HL-60 (cell line): ENCODE data around the gene DEGS1.

Experiments used
- TF ChIP-seq, protein P1 (sequence below): IDR thresholded peaks from 2 replicates; pipeline ENCODE4 v1.6.1; 2012; ENCODE audit warnings: low read depth; ENCODE audit not compliant: insufficient replicate concordance
- TF ChIP-seq, protein P2 (sequence below): IDR thresholded peaks from one replicate; pipeline ENCODE4 v1.5.1; 2011; ENCODE audit warnings: low read length, control low read depth, inconsistent platforms; ENCODE audit not compliant: insufficient read depth

DNA sequence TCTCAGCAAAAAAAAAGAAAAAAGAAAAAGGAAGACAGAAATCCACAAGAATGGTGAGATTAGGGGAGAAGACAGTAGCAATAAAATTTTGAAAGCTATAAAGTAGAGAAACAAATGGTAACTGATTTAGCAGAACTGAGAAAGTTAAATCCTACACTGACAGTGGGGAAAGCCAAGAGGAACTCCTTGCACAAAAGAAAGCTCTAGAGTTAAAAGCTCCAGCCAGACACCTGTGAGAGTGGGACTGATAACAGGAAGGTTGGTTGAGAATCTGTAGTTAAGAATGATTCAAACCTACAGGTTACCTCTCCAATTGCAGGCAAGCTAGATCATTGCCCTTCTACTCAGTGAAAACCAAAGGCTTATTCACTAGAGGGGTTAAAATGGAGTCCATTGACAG is 45.5 kb upstream of the DEGS1 start:
- TF ChIP-seq, protein P1, sequence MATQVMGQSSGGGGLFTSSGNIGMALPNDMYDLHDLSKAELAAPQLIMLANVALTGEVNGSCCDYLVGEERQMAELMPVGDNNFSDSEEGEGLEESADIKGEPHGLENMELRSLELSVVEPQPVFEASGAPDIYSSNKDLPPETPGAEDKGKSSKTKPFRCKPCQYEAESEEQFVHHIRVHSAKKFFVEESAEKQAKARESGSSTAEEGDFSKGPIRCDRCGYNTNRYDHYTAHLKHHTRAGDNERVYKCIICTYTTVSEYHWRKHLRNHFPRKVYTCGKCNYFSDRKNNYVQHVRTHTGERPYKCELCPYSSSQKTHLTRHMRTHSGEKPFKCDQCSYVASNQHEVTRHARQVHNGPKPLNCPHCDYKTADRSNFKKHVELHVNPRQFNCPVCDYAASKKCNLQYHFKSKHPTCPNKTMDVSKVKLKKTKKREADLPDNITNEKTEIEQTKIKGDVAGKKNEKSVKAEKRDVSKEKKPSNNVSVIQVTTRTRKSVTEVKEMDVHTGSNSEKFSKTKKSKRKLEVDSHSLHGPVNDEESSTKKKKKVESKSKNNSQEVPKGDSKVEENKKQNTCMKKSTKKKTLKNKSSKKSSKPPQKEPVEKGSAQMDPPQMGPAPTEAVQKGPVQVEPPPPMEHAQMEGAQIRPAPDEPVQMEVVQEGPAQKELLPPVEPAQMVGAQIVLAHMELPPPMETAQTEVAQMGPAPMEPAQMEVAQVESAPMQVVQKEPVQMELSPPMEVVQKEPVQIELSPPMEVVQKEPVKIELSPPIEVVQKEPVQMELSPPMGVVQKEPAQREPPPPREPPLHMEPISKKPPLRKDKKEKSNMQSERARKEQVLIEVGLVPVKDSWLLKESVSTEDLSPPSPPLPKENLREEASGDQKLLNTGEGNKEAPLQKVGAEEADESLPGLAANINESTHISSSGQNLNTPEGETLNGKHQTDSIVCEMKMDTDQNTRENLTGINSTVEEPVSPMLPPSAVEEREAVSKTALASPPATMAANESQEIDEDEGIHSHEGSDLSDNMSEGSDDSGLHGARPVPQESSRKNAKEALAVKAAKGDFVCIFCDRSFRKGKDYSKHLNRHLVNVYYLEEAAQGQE: no peak
- TF ChIP-seq, protein P2, sequence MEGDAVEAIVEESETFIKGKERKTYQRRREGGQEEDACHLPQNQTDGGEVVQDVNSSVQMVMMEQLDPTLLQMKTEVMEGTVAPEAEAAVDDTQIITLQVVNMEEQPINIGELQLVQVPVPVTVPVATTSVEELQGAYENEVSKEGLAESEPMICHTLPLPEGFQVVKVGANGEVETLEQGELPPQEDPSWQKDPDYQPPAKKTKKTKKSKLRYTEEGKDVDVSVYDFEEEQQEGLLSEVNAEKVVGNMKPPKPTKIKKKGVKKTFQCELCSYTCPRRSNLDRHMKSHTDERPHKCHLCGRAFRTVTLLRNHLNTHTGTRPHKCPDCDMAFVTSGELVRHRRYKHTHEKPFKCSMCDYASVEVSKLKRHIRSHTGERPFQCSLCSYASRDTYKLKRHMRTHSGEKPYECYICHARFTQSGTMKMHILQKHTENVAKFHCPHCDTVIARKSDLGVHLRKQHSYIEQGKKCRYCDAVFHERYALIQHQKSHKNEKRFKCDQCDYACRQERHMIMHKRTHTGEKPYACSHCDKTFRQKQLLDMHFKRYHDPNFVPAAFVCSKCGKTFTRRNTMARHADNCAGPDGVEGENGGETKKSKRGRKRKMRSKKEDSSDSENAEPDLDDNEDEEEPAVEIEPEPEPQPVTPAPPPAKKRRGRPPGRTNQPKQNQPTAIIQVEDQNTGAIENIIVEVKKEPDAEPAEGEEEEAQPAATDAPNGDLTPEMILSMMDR: no peak
